ENCODE results near the gene CCDC61.

The CCDC61 gene

DNA sequence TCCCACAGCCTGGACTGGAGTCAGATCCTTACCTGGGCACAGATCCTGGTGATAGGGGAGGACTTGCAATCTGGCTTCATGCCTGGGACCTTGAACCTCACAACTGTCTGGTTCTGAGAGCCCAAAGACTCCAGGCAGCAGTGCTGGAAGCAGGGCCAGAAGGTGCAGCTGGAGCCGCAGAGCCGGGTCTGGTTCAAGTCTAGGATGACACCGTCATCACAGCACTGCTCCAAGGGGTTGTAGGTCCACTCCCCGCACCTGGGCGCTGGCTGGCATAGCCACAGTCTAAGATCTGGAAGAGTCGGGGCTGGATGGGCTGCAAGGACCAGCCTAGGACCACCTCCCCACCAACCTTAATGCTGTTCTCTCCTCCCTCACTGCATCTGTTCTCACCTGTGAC is 44.9 kb downstream of the CCDC61 start:
- DNase-seq (ENCODE audit: low read depth in 2 of 2) = no peak

DNA sequence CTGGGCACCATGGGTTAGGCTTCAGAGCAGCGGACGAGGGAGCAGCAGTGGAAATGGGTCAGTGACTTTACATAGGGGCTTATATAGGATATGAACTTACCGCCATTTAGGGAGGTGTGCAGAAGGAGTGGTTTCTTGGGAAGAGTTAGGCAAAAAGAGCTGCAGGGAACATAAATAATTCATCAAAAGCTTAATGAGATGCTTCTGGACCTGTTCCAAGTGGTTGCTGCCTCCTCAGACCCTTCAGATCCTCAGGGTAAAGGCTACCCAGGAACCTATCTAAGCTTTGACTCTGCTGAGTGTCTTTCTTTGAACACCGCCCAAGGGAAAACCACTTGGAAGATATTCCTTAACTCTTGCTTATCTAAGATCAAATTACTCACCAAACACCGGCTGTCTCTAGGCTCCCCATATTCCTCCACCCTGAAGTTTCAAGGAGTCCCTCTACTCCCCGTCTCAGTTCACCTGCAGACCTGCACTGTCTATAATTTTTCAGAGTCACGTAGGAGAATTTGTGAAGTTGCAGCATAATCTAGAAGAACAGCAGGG is 45.8 kb downstream of the CCDC61 start, which contains the start of gene IGFL4:
TSS of gene IGFL4 (minus strand) at position 51 of the 549 bp plus-strand sequence. CDS start at position 11, 40 bp downstream.
- DNase-seq (ENCODE audit: low read depth in 2 of 2) = no peak

DNA sequence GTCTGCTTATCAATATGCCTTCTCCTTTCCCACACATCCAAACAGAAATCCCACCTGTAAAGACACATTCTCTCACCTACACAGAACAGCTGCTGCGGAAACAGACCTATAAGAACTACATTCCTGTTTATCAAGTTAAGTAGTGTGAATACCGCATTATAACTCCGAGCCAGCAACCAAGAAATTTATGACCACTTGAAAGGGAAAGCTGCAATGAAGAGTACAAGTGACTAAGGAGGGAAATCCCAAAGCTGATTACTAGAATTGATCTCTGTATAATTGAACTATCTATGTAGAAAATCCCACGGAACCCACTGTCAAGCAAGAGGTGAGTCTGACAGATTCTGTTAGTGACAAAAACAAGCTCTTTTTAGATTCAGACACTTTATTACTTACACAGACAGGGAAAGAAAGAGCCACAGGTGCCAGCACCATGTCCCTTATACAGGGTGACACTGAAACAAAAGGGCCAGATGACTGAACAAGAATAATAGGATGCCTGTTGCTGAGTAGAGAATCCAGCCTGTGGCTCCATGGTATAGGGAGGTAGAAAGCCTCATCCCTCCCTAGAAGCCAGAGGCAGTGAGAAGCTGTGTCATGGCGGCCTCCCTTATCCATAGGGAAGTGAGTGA is 47.1 kb downstream of the CCDC61 start:
- DNase-seq (ENCODE audit: low read depth in 2 of 2) = no peak

DNA sequence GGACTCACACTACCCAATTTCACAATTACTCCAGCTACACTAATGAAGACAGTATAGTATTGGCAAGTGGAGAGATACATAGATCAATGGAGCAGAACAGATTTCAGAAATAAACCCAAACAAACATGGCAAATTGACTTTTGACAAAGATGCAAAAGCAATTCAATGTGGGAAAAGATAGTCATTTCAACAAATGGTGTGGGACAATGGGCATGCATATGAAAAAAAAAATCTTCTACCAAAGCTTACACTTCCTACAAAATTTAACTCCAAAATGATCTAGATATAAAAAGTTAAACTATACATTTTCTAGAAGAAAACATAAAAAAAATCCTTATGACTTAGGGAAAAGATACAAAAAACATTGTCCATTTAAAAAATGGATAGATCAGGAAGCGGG is 48.3 kb downstream of the CCDC61 start:
- no peak for DNase-seq (ENCODE audit: low read depth in 2 of 2)

DNA sequence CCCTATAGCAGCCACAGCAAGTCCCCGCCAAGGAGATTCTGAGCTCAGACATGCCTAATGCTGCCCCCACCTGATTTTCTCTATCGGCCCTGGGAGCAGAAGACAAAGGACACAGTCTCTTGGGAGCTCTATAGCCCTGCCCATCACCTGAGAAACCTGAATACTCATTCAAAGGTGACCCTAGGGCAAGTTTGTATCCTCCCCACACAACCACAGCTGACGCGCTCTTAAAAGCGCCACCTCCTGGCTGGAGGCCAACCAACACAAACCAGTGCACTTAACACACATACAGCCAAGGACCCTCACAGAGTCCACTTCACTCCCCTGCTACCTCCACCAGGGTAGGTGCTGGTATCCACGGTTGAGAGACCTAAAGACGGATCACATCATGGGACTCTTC is 54.3 kb downstream of the CCDC61 start:
- DNase-seq (ENCODE audit: low read depth in 2 of 2) = no peak

DNA sequence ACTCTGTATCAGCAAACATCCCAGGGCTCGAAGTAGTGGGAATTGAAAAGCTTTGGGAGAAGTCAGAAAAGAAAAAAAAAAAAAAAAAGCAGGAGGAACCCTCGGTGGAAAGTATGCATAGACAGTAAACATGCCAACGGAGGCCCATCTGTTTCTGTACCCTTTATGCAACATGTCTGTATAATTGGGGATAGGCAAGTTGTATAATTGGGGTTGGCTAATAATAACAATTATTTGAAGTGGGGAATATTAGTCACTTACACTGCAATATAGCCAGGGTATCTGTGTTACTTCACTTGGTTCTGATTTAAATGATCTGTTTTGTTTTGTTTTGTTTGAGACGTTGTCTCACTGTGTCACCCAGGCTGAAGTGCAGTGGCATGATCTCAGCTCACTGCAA is 57.6 kb downstream of the CCDC61 start:
- DNase-seq (ENCODE audit: low read depth in 2 of 2) = no peak

DNA sequence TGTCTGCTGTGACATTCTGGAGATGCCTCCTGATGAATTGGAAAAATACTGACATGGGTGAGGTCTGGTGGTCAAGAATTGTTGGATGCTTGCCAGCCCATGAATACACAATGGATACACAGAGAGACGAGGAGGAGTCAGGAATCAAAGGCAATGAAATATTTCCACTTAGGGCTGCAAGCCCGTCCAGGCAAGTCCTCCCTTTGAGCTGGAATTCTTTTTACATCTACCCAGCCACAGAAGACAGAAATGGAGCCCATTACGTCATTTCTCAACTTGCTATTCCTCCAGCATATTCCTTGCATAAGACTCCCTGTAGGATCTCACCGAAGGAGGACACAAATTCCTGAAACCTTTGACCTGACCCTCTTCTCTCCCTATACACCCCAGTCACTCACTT is 61.3 kb downstream of the CCDC61 start:
- DNase-seq (ENCODE audit: low read depth in 2 of 2) = no peak

DNA sequence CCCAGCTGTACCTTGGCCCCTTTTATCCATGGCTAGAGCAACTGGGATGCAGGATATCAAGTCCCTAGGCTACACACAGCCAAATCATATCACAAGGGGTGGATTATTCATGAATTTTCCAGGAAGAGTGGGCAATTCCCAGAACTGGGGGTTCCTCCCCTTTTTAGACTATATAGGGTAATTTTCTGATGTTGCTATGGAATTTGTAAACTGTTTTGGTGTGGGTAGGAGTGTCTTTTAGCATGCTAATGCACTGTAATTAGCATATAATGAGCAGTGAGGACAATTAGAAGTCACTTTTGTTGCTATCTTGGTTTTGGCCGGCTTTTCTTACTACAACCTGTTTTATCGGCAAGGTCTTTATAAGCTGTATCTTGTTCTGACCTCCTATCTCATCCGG is 63.5 kb downstream of the CCDC61 start:
- no peak for DNase-seq (ENCODE audit: low read depth in 2 of 2)

DNA sequence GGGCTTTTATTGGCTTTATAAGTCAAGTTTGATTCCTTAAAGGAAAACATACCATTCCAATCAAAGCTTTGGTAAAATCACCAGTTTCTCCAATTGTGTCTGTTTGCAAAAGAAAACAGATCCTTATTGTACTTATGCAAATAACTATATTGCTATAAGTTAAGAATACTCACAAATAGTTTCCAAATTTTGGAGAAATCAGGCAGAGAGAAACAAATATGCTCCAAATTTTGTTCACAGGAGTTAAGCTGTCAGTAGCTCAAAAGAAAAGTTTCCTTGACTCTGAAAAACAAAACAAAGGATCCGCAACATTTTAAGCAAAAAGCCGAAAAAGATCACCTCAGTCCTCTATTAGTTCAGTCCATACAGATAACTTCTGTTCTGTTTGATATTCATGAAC is 64.7 kb downstream of the CCDC61 start:
- no peak for DNase-seq (ENCODE audit: low read depth in 2 of 2)

DNA sequence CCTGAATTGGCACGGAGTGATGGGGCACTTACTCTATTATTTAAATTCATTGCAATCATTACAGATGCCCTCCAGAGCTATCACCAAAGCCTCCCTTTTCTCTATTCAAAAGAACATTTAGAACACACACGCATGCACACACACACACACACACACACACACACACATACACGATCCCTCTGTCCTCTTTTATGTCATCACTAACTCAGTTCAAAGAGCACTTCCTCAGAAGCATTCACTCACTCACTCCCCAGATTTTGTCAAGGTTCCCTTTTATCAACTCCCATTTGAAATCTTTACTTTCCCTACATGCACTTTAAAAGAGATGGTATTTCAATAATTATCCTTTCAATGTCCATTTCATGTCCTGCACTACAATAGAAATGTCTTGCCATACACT is 67.9 kb downstream of the CCDC61 start:
- no peak for DNase-seq (ENCODE audit: low read depth in 2 of 2)

DNA sequence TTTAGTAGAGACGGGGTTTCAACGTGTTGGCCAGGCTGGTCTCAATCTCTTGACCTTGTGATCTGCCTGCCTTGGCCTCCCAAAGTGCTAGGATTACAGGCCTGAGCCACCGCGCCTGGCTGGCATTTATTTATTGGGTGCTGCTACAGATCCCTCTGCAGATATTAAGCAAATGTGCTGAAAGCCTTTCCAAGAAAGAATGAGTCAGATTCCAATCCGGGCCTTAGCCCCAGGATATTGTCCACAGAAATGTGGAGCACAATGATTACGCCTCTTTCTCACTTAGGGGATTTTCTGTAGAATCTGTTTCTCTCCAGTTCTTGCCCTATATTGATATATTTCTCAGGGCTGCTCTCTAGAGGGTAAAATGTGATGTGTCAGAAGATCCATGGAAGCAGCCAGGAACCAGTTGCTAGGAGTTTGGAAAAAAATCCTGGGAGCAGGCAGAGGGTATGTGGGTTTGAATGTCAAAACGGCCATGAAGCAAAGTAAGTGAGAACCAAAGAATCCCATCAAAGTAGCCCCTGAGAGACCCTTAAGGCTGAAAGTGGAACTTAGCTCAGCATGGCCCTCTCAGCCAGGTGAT is 70.3 kb downstream of the CCDC61 start:
- DNase-seq (ENCODE audit: low read depth in 2 of 2) = no peak

DNA sequence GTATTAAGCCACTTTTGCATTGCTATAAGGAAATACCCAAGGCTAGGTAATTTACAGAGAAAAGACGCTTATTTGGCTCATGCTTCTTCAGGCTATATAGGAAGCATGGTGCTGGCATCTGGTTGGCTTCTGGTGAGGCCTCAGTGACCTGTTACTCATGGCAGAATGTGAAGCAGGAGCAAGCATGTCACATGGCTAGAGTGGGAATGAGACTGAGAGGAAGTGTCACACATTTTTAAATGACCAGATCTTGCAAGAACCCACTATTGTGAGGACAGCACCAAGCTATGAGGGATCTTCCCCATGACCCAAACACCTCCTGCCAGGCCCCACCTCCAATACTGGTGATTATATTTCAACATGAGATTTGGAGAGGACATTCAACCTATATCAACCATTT is 71.2 kb downstream of the CCDC61 start:
- no peak for DNase-seq (ENCODE audit: low read depth in 2 of 2)

DNA sequence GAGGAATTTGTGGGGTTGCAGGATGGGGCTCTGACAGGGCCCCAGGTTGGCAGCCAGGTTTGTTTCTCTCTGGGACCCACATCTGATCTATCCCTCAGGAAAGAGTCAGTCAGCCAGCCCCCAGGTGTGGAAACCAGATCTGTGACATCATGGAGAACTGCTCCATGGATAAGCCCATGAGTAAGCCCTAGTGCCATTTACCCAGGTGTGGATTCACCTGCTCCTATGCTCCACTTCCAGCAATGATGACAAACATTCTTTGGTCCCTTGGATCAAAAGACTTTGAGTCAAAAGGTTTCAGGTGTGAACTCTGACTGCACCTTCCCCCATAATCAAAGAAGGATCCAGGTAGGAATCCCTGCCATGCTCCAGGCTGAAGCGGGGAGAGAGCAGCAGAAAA is 72.4 kb downstream of the CCDC61 start:
- no peak for DNase-seq (ENCODE audit: low read depth in 2 of 2)
